ENCODE results near the gene NT5C3A. TPM values are rescaled to one million over a fixed set of nuclear protein-coding genes. Genes with fewer than 3 reads are reported as not detected.

The NT5C3A gene
- total and polyA plus RNA-seq, 2 experiments from 2014 or later: 28.5 to 45.8 TPM

- no peak for TF ChIP-seq ETS1 (IDR thresholded peaks at IDR 0.05)
- no peak for TF ChIP-seq CREB1 (CRISPR knock-in tag; IDR thresholded peaks at IDR 0.05; ENCODE audit: low read depth)
These were observed 9.9 kb upstream of the NT5C3A start (continued) for GRCh38 chr7:33072471-33072870.

DNA sequence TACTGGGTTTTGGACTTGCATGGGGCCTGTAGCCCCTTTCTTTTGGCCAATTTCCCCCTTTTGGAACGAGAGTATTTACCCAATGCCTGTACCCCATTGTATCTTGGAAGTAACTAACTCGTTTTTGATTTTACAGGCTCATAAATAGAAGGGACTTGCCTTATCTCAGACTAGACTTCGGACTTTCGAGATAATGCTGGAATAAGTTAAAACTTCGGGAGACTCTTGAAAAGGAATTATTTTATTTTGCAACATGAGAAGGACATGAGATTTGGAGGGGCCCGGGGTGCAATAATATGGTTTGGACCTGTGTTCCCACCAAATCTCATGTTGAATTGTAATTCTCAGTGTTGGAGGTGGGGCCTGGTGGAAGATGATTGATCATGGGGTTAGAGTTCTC lies 8.3 kb upstream of the NT5C3A start:
- Mint-ChIP-seq H3K4me1 (peaks cover 7% of the 10 kb centered on the region), H3K36me3 (ENCODE audit: low read depth) (peaks cover 27% of the 10 kb centered on the region), H3K27ac (no peak overlapping the region), H3K27me3 (ENCODE audit: insufficient read depth, low read depth, poor library complexity) (peaks cover 2% of the 10 kb centered on the region), H3K9me3 (peaks cover 51% of the 10 kb centered on the region), H3K4me3 (no peak overlapping the region)
- H2AFZ ChIP-seq: no peak overlapping the region
- H3K4me2 ChIP-seq: no peak overlapping the region
- H4K20me1 ChIP-seq (replicated peaks; ENCODE audit: insufficient read depth): no peaks in the 10 kb centered on the region
- no peaks in the 10 kb centered on the region for H3K36me3 ChIP-seq (ENCODE audit: insufficient read depth)
- H3K27ac ChIP-seq (ENCODE audit: low read depth): no peak overlapping the region
- ATAC-seq (no peak), DNase-seq (ENCODE audit: low spot score) (no peak)
- H3K9me2 ChIP-seq (ENCODE audit: insufficient read depth): peaks cover 4% of the 10 kb centered on the region; the same call in 1 of the 2 replicates
- no peak for TF ChIP-seq ZNF331 (CRISPR knock-in tag; IDR thresholded peaks at IDR 0.05; ENCODE audit: low read depth)
- no peak overlapping the region for H3K4me3 ChIP-seq
- no peaks in the 10 kb centered on the region for H3K79me2 ChIP-seq (replicated peaks; ENCODE audit: insufficient read depth)
- peaks cover 3% of the 10 kb centered on the region; the same call in 1 of the 2 replicates for H3K4me1 ChIP-seq (ENCODE audit: insufficient read depth)
- H3F3A ChIP-seq (replicated peaks; ENCODE audit: low read depth): no peaks in the 10 kb centered on the region
- H3K27me3 ChIP-seq (ENCODE audit: insufficient read depth): no peaks in the 10 kb centered on the region

- H3K27me3 Mint-ChIP-seq (ENCODE audit: insufficient read depth, low read depth, poor library complexity): peaks cover 2% of the 10 kb centered on the region
- no peak for ATAC-seq
These were observed 7.7 kb upstream of the NT5C3A start for GRCh38 chr7:33070277-33070676.

More at GRCh38 chr7:33070277-33070676, 7.7 kb upstream of the NT5C3A start:
- no peak for DNase-seq (ENCODE audit: low spot score)
- TF ChIP-seq POLR2AphosphoS5 (IDR thresholded peaks at IDR 0.05; ENCODE audit: low read depth): no peak
- no peak for TF ChIP-seq CTCF (conservative IDR thresholded peaks at IDR 0.05; ENCODE audit: low read depth in 2 of 2)
- TF ChIP-seq STAT1 (IDR thresholded peaks at IDR 0.05; ENCODE audit: unreplicated experiment): no peak
- no peak for TF ChIP-seq ZNF331 (CRISPR knock-in tag; IDR thresholded peaks at IDR 0.05; ENCODE audit: low read depth)
- peaks cover 4% of the 10 kb centered on the region; the same call in 1 of the 2 replicates for H3K9me2 ChIP-seq (ENCODE audit: insufficient read depth)
- Mint-ChIP-seq H3K4me3 (no peak overlapping the region), H3K9me3 (peaks cover 57% of the 10 kb centered on the region), H3K36me3 (ENCODE audit: low read depth) (peaks cover 32% of the 10 kb centered on the region), H3K4me1 (peaks cover 1% of the 10 kb centered on the region; the same call in 1 of the 3 replicates), H3K27ac (no peak overlapping the region)
- no peaks in the 10 kb centered on the region for H3K36me3 ChIP-seq (ENCODE audit: insufficient read depth)
- no peak overlapping the region for H2AFZ ChIP-seq
- no peaks in the 10 kb centered on the region for H3F3A ChIP-seq (replicated peaks; ENCODE audit: low read depth)
- H3K4me3 ChIP-seq: no peak overlapping the region
- no peaks in the 10 kb centered on the region for H3K4me1 ChIP-seq (ENCODE audit: insufficient read depth)
- H3K27me3 ChIP-seq (ENCODE audit: insufficient read depth): no peaks in the 10 kb centered on the region
- no peak overlapping the region for H3K27ac ChIP-seq (ENCODE audit: low read depth)
- H3K79me2 ChIP-seq (replicated peaks; ENCODE audit: insufficient read depth): no peaks in the 10 kb centered on the region
- no peaks in the 10 kb centered on the region for H4K20me1 ChIP-seq (replicated peaks; ENCODE audit: insufficient read depth)
- H3K4me2 ChIP-seq: no peak overlapping the region

All from GM23338 (cell line).